ENCODE measurements around the gene WWC2. TPM values are rescaled to one million over a fixed set of nuclear protein-coding genes. Genes with fewer than 3 reads are reported as not detected.

The WWC2 gene
- total and polyA plus RNA-seq, 12 donors: 6.0 to 37.4 (median 31.2) TPM

- no peak overlapping the region for H3K4me3 ChIP-seq
- ATAC-seq (no peak), DNase-seq (no peak)
- no peak overlapping the region for H3K27ac ChIP-seq
- 99 to 100% methylated on average over 4 of the region's 4 CpGs for WGBS, 2 donors
- H3K4me1 ChIP-seq: peaks cover 0 to 16% (median 0%) of the 10 kb centered on the region in 9 donors
- H3K9me3 ChIP-seq: no peaks in the 10 kb centered on the region
- intact Hi-C loops (cut with DNase I): no loop called here
- H3K36me3 ChIP-seq: peaks cover 0 to 3% (median 0%) of the 10 kb centered on the region in 9 donors
- no peaks in the 10 kb centered on the region for H3K27me3 ChIP-seq
- no peak for TF ChIP-seq CTCF (IDR thresholded peaks at IDR 0.05)
Observed at GRCh38 chr4:183220236-183220635, 121.2 kb downstream of the WWC2 start.

- Histone ChIP-seq H3K36me3 (peaks cover 0 to 16% (median 0%) of the 10 kb centered on the region in 9 donors), H3K27ac (no peak overlapping the region), H3K4me3 (no peak overlapping the region), H3K4me1 (peaks cover 0 to 7% (median 0%) of the 10 kb centered on the region in 9 donors), H3K27me3 (no peaks in the 10 kb centered on the region), H3K9me3 (no peaks in the 10 kb centered on the region)
- ATAC-seq: no peak
- intact Hi-C loops (cut with DNase I): no loop called here
- 68 to 86% methylated on average over 3 of the region's 3 CpGs for WGBS, 2 donors
- TF ChIP-seq CTCF (IDR thresholded peaks at IDR 0.05): no peak
- no peak for DNase-seq
Observed at GRCh38 chr4:183223053-183223452, 124.0 kb downstream of the WWC2 start.

GRCh38 chr4:183229397-183229796, 130.3 kb downstream of the WWC2 start:
- no peak for ATAC-seq
- Histone ChIP-seq H3K27me3 (no peaks in the 10 kb centered on the region), H3K4me3 (no peak overlapping the region), H3K4me1 (no peaks in the 10 kb centered on the region), H3K9me3 (no peaks in the 10 kb centered on the region), H3K36me3 (peaks cover 0 to 19% (median 4%) of the 10 kb centered on the region in 9 donors), H3K27ac (no peak overlapping the region)
- DNase-seq: no peak
- intact Hi-C loops (cut with DNase I): no loop called here
- TF ChIP-seq CTCF (IDR thresholded peaks at IDR 0.05): no peak

- peak in 6 of 8 donors; percentile 25 to 70 (median 57) for ATAC-seq
- no peak for DNase-seq
- peaks cover 0 to 24% (median 8%) of the 10 kb centered on the region in 9 donors for H3K4me1 ChIP-seq
- H3K27me3 ChIP-seq: no peaks in the 10 kb centered on the region
- intact Hi-C loops (cut with DNase I): loop anchor here in 1 of 10 donors (5.0 kb wide), 1 partner anchor 143 kb away; the partner anchor contains the start of gene WWC2
- H3K9me3 ChIP-seq: peaks cover 0 to 16% (median 0%) of the 10 kb centered on the region in 11 donors
- no peak overlapping the region for H3K4me3 ChIP-seq
- no peak overlapping the region for H3K27ac ChIP-seq
- WGBS, 2 donors: 76 to 78% methylated on average over 15 of the region's 15 CpGs
- TF ChIP-seq CTCF (IDR thresholded peaks at IDR 0.05): no peak
- H3K36me3 ChIP-seq: peaks cover 0 to 35% (median 0%) of the 10 kb centered on the region in 9 donors
Observed at GRCh38 chr4:183240581-183241321, 141.7 kb downstream of the WWC2 start.
